HEK293T (cell line): ENCODE data around the gene SEMA6B.
A peak's percentile ranks its signal among the peaks of the same experiment; 100 is the strongest.

Experiments
- CTCF ChIA-PET: fragments of 350-600 bp; formaldehyde crosslinking; extraction: SDS; loops from one replicate; lab custom pipeline; 2021; ENCODE audit warnings: antibody characterized with exemption, inconsistent platforms; lab: Yijun Ruan, JAX
- POLR2A ChIA-PET: fragments of 350-600 bp; formaldehyde crosslinking; extraction: SDS; loops from one replicate; lab custom pipeline; 2020; ENCODE audit warnings: antibody characterized with exemption, inconsistent platforms; lab: Yijun Ruan, JAX
- DNase-seq: peaks from one replicate; pipeline ENCODE4 v3.0.0; 2012; ENCODE audit warnings: mixed read lengths; ENCODE audit errors: extremely low spot score
- ARNT ChIP-seq: fragments of 450-650 bp; IDR thresholded peaks from 2 replicates; pipeline ENCODE4 v1.6.1; 2017; ENCODE audit warnings: mild to moderate bottlenecking
- BHLHE40 ChIP-seq: fragments of 450-650 bp; IDR thresholded peaks from 2 replicates; pipeline ENCODE4 v1.6.1; 2016; ENCODE audit warnings: mild to moderate bottlenecking, moderate library complexity, borderline replicate concordance
- CTBP1 ChIP-seq: fragments of 450-650 bp; IDR thresholded peaks from 2 replicates; pipeline ENCODE4 v1.6.1; 2016; ENCODE audit warnings: borderline replicate concordance
- ELF4 ChIP-seq: fragments of 450-650 bp; IDR thresholded peaks from 2 replicates; pipeline ENCODE4 v1.6.1; 2017; ENCODE audit warnings: antibody characterized with exemption
- FOXA1 ChIP-seq: fragments of 450-650 bp; IDR thresholded peaks from 2 replicates; pipeline ENCODE4 v1.6.1; 2016; ENCODE audit warnings: mild to moderate bottlenecking
- FOXK2 ChIP-seq: fragments of 450-650 bp; IDR thresholded peaks from 2 replicates; pipeline ENCODE4 v1.6.1; 2016; ENCODE audit warnings: mild to moderate bottlenecking
- FOXM1 ChIP-seq: fragments of 450-650 bp; IDR thresholded peaks from 2 replicates; pipeline ENCODE4 v1.6.1; 2017; ENCODE audit warnings: mild to moderate bottlenecking, borderline replicate concordance
- HDGF ChIP-seq: fragments of 450-650 bp; IDR thresholded peaks from 2 replicates; pipeline ENCODE4 v1.6.1; 2017; ENCODE audit warnings: antibody characterized with exemption, borderline replicate concordance
- L3MBTL2 ChIP-seq: fragments of 450-650 bp; conservative IDR thresholded peaks from 2 replicates; pipeline ENCODE4 v1.6.1; 2016; ENCODE audit warnings: mild to moderate bottlenecking
- LEF1 ChIP-seq: fragments of 450-650 bp; IDR thresholded peaks from 2 replicates; pipeline ENCODE4 v1.6.1; 2017; ENCODE audit warnings: mild to moderate bottlenecking, borderline replicate concordance
- NFRKB ChIP-seq: fragments of 450-650 bp; IDR thresholded peaks from 2 replicates; pipeline ENCODE4 v1.6.1; 2016; ENCODE audit warnings: mild to moderate bottlenecking, moderate library complexity
- PKNOX1 ChIP-seq: fragments of 450-650 bp; IDR thresholded peaks from 2 replicates; pipeline ENCODE4 v1.6.1; 2016
- SP1 ChIP-seq: fragments of 450-650 bp; IDR thresholded peaks from 2 replicates; pipeline ENCODE4 v1.6.1; 2017
- SUZ12 ChIP-seq: fragments of 450-650 bp; IDR thresholded peaks from 2 replicates; pipeline ENCODE4 v1.6.1; 2016; ENCODE audit warnings: mild to moderate bottlenecking
- TARDBP ChIP-seq: fragments of 450-650 bp; IDR thresholded peaks from 2 replicates; pipeline ENCODE4 v1.6.1; 2016
- ZNF384 ChIP-seq: fragments of 450-650 bp; IDR thresholded peaks from 2 replicates; pipeline ENCODE4 v1.6.1; 2016

SEMA6B gene

GRCh38 chr19:4594201-4594600 lies 34.7 kb upstream of the SEMA6B start:
- TF ChIP-seq FOXA1, result no peak
- no peak for TF ChIP-seq ZNF384
- TF ChIP-seq L3MBTL2, result peak; percentile 25; the same call in 1 of the 2 replicates
- TF ChIP-seq SP1, result no peak
- TF ChIP-seq CTBP1, result no peak
- CTCF ChIA-PET, result interaction anchor here (0.6 to 0.7 kb wide), 2 partner anchors 13 to 38 kb away, joined by 3 to 6 read pairs; no protein-coding TSS in a partner anchor
- POLR2A ChIA-PET, result no interaction called here
- no peak for DNase-seq

GRCh38 chr19:4593409-4593851 lies 33.9 kb upstream of the SEMA6B start:
- CTCF ChIA-PET, result interaction anchor here (1.1 kb wide), 1 partner anchor 40 kb away, joined by 3 read pairs; no protein-coding TSS in a partner anchor
- POLR2A ChIA-PET, result interaction anchor here (1.2 kb wide), 1 partner anchor 14 kb away, joined by 3 read pairs; no protein-coding TSS in a partner anchor

GRCh38 chr19:4592445-4592844 lies 33.0 kb upstream of the SEMA6B start:
- no peak for TF ChIP-seq TARDBP
- TF ChIP-seq BHLHE40, result no peak
- TF ChIP-seq FOXA1, result no peak
- no peak for TF ChIP-seq SP1
- no peak for TF ChIP-seq ARNT
- CTCF ChIA-PET, result interaction anchor here (1.1 to 1.7 kb wide), 2 partner anchors 17 to 44 kb away, joined by 3 to 4 read pairs; no protein-coding TSS in a partner anchor

More at GRCh38 chr19:4593409-4593851, 33.9 kb upstream of the SEMA6B start:
- DNase-seq, result no peak
- TF ChIP-seq PKNOX1 (no peak), ZNF384 (no peak), L3MBTL2 (no peak), BHLHE40 (no peak), TARDBP (no peak), FOXM1 (no peak), NFRKB (no peak), SP1 (no peak), CTBP1 (no peak), HDGF (no peak), SUZ12 (no peak), LEF1 (no peak)

GRCh38 chr19:4591320-4591719 lies 31.8 kb upstream of the SEMA6B start:
- DNase-seq, result no peak
- ChIA-PET POLR2A (no interaction called here), CTCF (interaction anchor here (1.7 kb wide), 1 partner anchor 15 kb away, joined by 4 read pairs; no protein-coding TSS in a partner anchor)
- TF ChIP-seq LEF1 (no peak), PKNOX1 (no peak), CTBP1 (no peak), HDGF (no peak), NFRKB (no peak), TARDBP (no peak), ZNF384 (no peak), L3MBTL2 (no peak), SUZ12 (no peak)

More at GRCh38 chr19:4592445-4592844, 33.0 kb upstream of the SEMA6B start:
- DNase-seq, result no peak
- POLR2A ChIA-PET, result interaction anchor here (0.5 to 1.2 kb wide), 2 partner anchors 15 to 118 kb away, joined by 3 read pairs; no protein-coding TSS in a partner anchor

DNA sequence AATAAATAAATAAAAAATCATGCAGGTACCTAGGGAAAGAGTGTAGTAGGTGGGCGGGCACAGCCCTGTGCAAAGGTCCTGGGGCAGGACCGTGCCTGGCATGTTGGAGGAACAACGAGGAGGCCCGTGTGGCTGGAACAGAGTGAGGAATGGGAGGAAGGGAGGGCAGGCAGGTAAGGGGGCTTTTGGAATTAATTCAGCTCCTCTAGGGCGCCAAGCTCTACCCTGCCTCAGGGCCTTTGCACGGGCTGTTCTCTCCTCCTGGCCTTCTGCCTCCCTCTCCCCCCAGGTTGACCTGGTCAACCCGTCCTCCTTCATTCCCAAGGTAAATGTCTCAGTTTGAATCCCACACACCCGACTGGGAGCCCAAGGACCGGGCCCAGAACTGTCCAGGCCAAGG lies 31.1 kb upstream of the SEMA6B start:
- no peak for DNase-seq
- TF ChIP-seq FOXA1, result no peak
- TF ChIP-seq FOXK2, result no peak
- no peak for TF ChIP-seq LEF1
- TF ChIP-seq PKNOX1, result no peak
- TF ChIP-seq SP1, result no peak
- TF ChIP-seq CTBP1, result no peak
- TF ChIP-seq FOXM1, result no peak
- no peak for TF ChIP-seq ARNT
- no peak for TF ChIP-seq ELF4
- TF ChIP-seq L3MBTL2, result no peak
- TF ChIP-seq TARDBP, result no peak
- TF ChIP-seq HDGF, result no peak
- no peak for TF ChIP-seq SUZ12
- TF ChIP-seq BHLHE40, result no peak
- TF ChIP-seq NFRKB, result no peak
- TF ChIP-seq ZNF384, result no peak
- ChIA-PET CTCF (interaction anchor here (1.3 to 1.8 kb wide), 3 partner anchors 11 to 46 kb away, joined by 6 to 9 read pairs (median 7); no protein-coding TSS in a partner anchor), POLR2A (no interaction called here)

DNA sequence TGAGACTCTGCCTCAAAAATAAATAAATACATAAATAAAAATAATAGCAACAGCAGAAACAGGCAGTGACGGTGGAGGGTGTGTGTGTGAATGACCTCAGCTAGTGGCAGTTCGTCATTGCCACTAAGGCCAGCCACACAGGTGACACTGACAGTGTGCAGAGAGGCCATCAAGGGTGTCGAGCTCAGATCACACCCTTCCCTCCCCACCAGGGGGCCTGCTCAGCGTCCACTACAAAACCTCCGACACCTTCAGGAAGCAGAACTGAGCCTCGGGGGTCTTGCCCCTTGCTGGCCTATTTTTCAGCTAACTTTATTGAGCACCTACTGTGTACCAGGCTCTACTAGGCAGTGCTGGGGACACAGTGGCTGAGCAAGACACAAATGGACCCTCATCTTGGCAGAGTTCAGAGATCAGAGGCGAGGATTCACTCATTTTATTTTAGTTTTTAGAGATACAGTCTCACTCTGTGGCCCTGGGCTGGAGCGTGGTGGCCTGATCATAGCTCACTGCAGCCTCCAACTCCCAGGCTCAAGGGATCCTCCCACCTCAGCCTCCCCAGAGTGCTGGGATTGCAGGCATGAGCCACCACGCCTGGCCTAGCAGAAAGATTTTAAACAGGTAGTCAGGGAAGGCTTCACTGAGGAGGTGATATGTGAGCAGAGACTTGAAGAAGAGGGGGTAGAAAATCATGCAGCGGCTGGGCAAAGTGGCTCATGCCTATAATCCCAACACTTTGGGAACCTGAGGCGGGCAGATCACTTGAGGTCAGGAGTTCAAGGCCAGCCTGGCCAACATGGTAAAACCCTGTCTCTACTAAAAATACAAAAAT lies 30.3 kb upstream of the SEMA6B start:
- ChIA-PET POLR2A (no interaction called here), CTCF (interaction anchor here (0.6 to 1.8 kb wide), 4 partner anchors 10 to 83 kb away, joined by 3 to 9 read pairs (median 6); no protein-coding TSS in a partner anchor)
- TF ChIP-seq SP1 (no peak), HDGF (no peak)
- DNase-seq, result no peak
